Prostate gland (tissue), 2 donors: ENCODE results near the gene TJP2. TPM values are rescaled to one million over a fixed set of nuclear protein-coding genes. Genes with fewer than 3 reads are reported as not detected.

ENCODE experiments used
- DNase-seq: peaks from one replicate; pipeline ENCODE4 v3.0.0-alpha.2; 2019; ENCODE audit warnings: low spot score
- H3K27ac ChIP-seq, 2 donors: fragments of 200-600 bp; sonication (generic); 2 replicates each; pipeline ENCODE4 v1.5.1; 2017 to 2019
- H3K27me3 ChIP-seq: fragments of 200-600 bp; sonication (generic); replicated peaks from 2 replicates; pipeline ENCODE4 v1.5.1; 2019; ENCODE audit not compliant: insufficient read depth
- H3K36me3 ChIP-seq, 2 donors: fragments of 200-600 bp; sonication (generic); 1 replicate in 1 of 2; 2 replicates in 1 of 2; pipeline versions ENCODE4 v1.5.1 to v1.8.1; 2017 to 2019
- H3K4me1 ChIP-seq: fragments of 200-600 bp; sonication (generic); replicated peaks from 2 replicates; pipeline ENCODE4 v1.5.1; 2019
- H3K4me3 ChIP-seq, 2 donors: fragments of 200-600 bp; sonication (generic); 2 replicates each; pipeline ENCODE4 v1.5.1; 2017 to 2019
- H3K9me3 ChIP-seq: fragments of 200-600 bp; sonication (generic); 2 replicates; pipeline ENCODE4 v1.5.1; 2017
- POLR2A ChIP-seq: fragments of 450-650 bp; IDR thresholded peaks from one replicate; pipeline ENCODE4 v1.6.1; 2016; ENCODE audit warnings: antibody characterized with exemption, mild to moderate bottlenecking
- POLR2AphosphoS5 ChIP-seq: sonication (generic); formaldehyde crosslinking; IDR thresholded peaks from one replicate; pipeline ENCODE4 v1.6.1; 2017; ENCODE audit warnings: antibody characterized with exemption
- WGBS: methylation state at CpG from one replicate; pipeline ENCODE4 v1.1.5; 2018; 5-methylcytosine and 5-hydroxymethylcytosine counted together
- intact Hi-C: fragments of 100-400 bp; cut with DNase I; formaldehyde crosslinking; loops from one replicate; pipeline ENCODE4 v1.14.2; 2022
- total RNA-seq, 2 donors: library from RNA; depleted of rRNA; stranded (reverse); fragments of >200 nt; gene quantifications; one replicate each; pipeline ENCODE4 v1.1.0, GENCODE V29; 2016
- TF ChIP-seq, protein P1 (sequence below), 4 experiments: fragments of 200-600 bp in 2 of 4; fragments of 450-650 bp in 2 of 4; sonication (generic) in 2 of 4; IDR thresholded peaks; 1 replicate in 3 of 4; 2 replicates in 1 of 4; pipeline ENCODE4 v1.5.1; 2016 to 2019; ENCODE audit warnings: antibody characterized with exemption in 4 of 4, mild to moderate bottlenecking in 2 of 4, moderate library complexity in 2 of 4

TJP2 gene
- total RNA-seq, 2 donors from 2014 or later, result 117 to 166 TPM

GRCh38 chr9:69199769-69200470, 25.8 kb downstream of the TJP2 start:
- Histone ChIP-seq H3K27me3 (no peaks in the 10 kb centered on the region), H3K36me3 (no peaks in the 10 kb centered on the region), H3K9me3 (no peaks in the 10 kb centered on the region), H3K4me3 (no peak overlapping the region), H3K27ac (no peak overlapping the region), H3K4me1 (peaks cover 2% of the 10 kb centered on the region)
- TF ChIP-seq POLR2A, result no peak
- no peak for TF ChIP-seq POLR2AphosphoS5
- TF ChIP-seq, protein P1, sequence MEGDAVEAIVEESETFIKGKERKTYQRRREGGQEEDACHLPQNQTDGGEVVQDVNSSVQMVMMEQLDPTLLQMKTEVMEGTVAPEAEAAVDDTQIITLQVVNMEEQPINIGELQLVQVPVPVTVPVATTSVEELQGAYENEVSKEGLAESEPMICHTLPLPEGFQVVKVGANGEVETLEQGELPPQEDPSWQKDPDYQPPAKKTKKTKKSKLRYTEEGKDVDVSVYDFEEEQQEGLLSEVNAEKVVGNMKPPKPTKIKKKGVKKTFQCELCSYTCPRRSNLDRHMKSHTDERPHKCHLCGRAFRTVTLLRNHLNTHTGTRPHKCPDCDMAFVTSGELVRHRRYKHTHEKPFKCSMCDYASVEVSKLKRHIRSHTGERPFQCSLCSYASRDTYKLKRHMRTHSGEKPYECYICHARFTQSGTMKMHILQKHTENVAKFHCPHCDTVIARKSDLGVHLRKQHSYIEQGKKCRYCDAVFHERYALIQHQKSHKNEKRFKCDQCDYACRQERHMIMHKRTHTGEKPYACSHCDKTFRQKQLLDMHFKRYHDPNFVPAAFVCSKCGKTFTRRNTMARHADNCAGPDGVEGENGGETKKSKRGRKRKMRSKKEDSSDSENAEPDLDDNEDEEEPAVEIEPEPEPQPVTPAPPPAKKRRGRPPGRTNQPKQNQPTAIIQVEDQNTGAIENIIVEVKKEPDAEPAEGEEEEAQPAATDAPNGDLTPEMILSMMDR (IDR thresholded peaks at IDR 0.05), result no peak
- DNase-seq, result no peak
- intact Hi-C loops, result no loop called here
- WGBS, result 79% methylated on average over 9 of the region's 9 CpGs

GRCh38 chr9:69202556-69202955, 28.5 kb downstream of the TJP2 start:
- DNase-seq, result no peak
- Histone ChIP-seq H3K36me3 (no peaks in the 10 kb centered on the region), H3K4me1 (peaks cover 2% of the 10 kb centered on the region), H3K4me3 (no peak overlapping the region), H3K27ac (no peak overlapping the region), H3K9me3 (no peaks in the 10 kb centered on the region), H3K27me3 (no peaks in the 10 kb centered on the region)
- intact Hi-C loops, result no loop called here
- WGBS, result 95% methylated on average over 4 of the region's 4 CpGs
- TF ChIP-seq POLR2AphosphoS5 (no peak), POLR2A (no peak)
- TF ChIP-seq, protein P1 (IDR thresholded peaks at IDR 0.05), result no peak

DNA sequence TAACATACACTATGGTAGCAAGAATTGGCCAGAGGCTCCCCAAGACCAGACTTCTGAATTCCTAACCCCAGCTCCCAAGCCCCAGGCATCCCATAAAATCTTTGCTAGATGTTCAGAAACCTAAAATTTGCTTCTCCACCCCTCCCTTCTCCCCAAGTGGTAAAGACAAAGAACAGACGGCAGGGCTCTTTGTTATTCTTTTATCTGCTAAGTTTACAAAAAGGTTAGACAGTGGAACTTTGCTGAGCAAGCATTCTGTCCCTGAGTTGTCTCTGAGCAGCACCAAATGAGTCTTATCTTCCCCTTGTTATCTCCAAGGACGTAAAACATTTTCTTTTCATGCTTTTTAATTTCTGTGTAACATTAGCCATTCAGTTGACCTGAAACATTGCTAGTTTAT, 30.2 kb downstream of the TJP2 start:
- no peaks in the 10 kb centered on the region for H3K9me3 ChIP-seq
- H3K36me3 ChIP-seq, result no peaks in the 10 kb centered on the region
- TF ChIP-seq, protein P1 (IDR thresholded peaks at IDR 0.05), result no peak
- TF ChIP-seq POLR2A (no peak), POLR2AphosphoS5 (no peak)
- no peak for DNase-seq
- no peaks in the 10 kb centered on the region for H3K4me1 ChIP-seq
- H3K4me3 ChIP-seq, result no peak overlapping the region
- WGBS, result 17% methylated on average over 2 of the region's 2 CpGs
- H3K27me3 ChIP-seq, result no peaks in the 10 kb centered on the region
- intact Hi-C loops, result no loop called here
- H3K27ac ChIP-seq, result no peak overlapping the region

- Histone ChIP-seq H3K27ac (no peak overlapping the region), H3K36me3 (no peaks in the 10 kb centered on the region), H3K27me3 (no peaks in the 10 kb centered on the region), H3K9me3 (no peaks in the 10 kb centered on the region), H3K4me3 (no peak overlapping the region), H3K4me1 (no peaks in the 10 kb centered on the region)
- no peak for TF ChIP-seq POLR2AphosphoS5
- TF ChIP-seq, protein P1 (IDR thresholded peaks at IDR 0.05), result no peak
- TF ChIP-seq POLR2A, result no peak
- intact Hi-C loops, result no loop called here
- no peak for DNase-seq
- 64% methylated on average over 7 of the region's 7 CpGs for WGBS
These were observed 30.8 kb downstream of the TJP2 start for GRCh38 chr9:69204849-69205248.

- Histone ChIP-seq H3K27me3 (no peaks in the 10 kb centered on the region), H3K9me3 (no peaks in the 10 kb centered on the region), H3K36me3 (no peaks in the 10 kb centered on the region), H3K27ac (no peak overlapping the region), H3K4me1 (no peaks in the 10 kb centered on the region), H3K4me3 (no peak overlapping the region)
- TF ChIP-seq, protein P1 (IDR thresholded peaks at IDR 0.05), result no peak
- TF ChIP-seq POLR2AphosphoS5 (no peak), POLR2A (no peak)
- intact Hi-C loops, result no loop called here
- DNase-seq, result no peak
- WGBS, result 94% methylated on average over 5 of the region's 5 CpGs
These were observed 32.0 kb downstream of the TJP2 start for GRCh38 chr9:69206047-69206446.
